G401.6 (cell line): Measurements from ENCODE around the gene IFIH1.

Source experiments
- FAIRE-seq: peaks from 2 replicates; lab custom pipeline; 2012; peaks lifted over from hg19 to GRCh38; lab: Jason Lieb, UNC

The IFIH1 gene

DNA sequence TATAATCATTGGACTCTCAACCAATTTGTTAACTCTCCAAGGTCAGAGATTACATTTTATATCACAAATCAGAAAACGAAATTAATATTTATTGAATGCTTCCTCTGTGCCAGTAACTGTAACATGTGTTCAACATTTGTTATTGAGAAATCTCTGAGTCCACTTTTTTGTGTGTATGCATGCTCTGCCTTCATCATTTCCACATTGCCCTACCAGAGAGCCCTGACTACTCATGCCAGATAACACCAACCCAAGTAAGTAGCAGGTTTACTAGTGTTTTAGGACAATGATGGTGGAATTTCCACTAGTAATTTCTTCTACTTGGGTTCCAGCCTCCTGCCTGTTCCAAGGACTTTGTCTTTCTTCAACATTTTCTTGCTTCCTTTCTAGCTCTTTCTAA lies 61.1 kb downstream of the IFIH1 start:
- FAIRE-seq = no peak

DNA sequence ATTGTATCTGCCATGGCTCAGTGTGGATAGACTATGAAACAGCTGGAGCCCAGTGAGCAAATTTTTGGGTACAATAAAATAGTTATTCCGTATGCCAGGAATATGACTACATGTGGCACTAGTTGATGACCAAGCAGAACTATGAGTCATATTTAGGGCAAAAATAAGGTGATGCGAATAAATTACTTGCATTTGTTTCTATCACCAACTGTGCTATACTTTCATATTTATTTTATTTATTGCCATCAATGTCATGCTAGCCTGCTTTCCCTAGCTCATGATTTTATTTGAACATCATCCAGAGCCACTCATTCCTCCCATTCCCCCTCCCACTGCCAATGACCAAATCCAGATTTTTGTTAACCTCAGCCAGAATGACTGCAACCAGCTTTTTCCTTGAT lies 61.9 kb downstream of the IFIH1 start:
- FAIRE-seq = no peak

DNA sequence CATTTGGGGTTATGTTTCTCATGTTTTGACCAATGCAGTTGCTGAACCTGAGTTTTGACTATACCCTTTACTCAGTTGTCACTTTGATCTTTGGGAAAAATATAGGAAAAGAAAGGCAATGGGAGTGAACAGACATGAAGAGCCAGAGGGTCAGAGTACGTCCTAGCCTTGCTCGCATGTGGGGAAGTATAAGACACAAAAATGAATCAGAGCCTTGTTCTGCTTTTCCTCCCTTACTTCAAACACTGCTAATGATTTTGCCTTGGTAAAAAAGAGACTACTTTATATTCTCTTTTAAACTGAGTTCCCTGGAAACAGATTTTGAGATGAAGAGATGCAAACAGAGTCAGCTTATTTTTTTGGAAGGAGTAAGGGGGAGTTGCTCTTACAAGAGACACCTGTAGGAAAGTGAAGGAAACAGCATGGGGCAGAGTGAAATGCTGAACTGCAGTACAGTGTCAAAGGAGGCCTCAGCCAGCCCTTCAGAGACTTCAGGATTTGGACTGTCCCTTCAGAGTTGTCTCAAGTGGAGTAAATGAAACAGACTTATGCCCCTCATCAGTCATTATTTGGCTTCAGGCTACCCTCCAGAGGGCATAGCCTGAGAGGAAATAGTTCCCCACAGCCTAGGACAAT lies 64.1 kb downstream of the IFIH1 start:
- FAIRE-seq = no peak

DNA sequence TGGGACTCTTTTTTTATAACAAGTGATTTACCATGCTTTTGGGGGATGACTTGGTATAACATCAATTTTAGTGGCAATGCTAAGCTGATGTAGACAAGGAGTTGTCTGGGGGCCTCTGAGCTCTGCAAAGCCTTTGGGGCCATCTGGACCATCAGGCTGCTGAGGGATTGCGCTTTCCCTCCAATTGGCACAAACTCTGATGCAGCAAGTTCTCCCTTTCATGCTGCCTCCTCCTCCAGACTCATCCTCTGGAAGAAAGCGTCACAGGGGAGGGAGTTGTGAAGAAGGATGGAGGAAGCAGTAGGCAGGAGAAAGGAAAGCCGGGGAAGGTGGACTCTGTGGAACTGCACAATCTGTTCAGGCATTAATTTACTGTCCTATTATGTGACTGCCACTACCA lies 65.0 kb downstream of the IFIH1 start:
- no peak for FAIRE-seq

DNA sequence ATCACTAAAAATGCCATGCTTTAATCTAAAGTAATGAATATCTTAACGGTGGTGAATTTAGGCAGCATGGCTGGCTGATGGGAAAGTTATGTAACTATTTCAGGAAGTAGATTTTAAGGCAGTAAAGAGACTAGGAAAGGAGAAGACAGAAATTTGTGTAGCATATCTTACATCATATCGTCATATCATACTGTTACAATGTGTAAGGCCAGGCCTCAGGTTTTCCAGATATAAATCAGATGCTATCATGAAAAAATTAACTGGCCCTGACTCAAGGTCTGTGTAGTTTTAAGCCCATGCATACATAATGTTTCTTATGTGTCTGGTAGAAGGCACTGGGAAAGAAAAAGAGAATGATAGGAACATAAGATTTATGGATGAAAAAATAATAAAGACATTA lies 66.3 kb downstream of the IFIH1 start:
- FAIRE-seq = no peak

DNA sequence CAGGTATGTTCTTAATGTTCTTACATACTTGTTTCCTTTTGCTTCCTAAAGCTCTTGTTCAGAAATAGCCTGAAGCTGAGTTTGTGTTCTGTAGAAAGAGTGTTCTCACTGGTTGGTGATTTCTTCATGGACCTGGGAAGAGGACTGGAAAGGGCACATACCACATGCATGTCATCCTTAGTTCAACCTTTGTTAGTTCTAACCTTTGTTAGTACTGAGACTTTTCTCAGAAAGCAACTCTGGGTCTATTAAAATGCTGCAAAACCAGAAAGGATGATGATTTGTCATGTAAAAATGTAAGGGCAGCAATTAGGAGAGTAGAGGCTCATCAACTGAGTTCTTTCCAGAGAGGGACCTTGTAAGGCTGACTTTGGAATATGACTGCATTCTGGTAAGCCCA lies 72.7 kb downstream of the IFIH1 start:
- FAIRE-seq = no peak

DNA sequence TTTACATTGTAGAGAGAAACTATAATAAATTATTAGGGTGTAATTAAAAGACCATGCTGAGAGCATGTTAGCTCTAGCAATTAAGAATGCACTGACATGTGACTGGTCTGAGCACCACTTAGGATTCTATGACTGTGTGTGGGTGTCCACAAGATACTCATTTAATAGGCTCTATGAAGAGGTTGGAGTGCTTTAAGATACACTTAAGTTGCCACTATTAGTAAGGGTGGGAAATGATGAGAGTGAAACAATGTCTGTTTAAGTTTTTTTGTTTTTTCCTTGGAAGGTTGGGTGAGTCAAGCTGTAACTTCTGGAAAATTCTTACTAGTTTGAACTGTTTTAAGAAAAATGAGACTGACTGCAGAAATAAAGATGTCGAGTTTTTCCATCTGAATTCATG lies 73.4 kb downstream of the IFIH1 start:
- no peak for FAIRE-seq

DNA sequence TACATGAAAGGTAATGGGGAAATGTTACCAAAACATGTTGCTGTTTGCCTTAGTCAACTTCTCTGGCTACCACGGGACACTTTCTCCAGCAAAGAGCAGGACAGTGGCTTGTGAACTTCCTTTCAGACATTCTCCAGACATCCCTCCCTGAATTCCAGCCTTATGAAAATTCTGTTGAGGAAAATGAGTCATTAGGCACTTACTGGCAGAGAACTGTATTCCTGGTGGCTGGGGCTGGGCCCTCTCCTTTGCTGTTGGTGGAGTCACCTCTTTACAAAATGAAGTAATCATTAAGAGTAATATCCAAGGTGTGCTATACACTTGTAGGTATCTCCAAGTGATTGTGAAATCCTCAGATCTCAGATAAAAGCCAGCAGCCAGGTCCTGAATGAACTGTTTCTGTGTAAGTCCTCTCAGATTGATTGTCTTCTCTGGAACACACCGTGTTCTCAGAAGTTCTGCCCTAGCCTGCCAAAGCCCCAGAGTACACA lies 73.9 kb downstream of the IFIH1 start:
- no peak for FAIRE-seq

DNA sequence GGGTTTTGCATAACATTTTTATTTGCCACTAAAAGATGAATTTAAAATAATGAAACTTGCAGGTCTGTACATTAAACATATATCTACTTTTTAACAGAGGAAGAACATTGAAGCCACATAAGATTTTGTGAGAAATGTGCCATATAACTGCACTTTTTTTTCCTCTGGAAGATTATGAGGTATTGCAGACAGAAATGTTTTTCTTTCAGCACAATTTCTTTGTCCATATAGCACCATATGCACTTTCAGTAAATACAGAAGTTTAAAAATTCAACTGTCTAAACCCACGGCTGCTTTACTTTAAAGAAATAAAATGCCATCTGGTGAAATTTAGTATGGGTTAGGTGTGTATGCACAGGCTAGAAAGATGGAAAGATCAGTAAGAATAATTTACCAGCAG lies 74.8 kb downstream of the IFIH1 start:
- no peak for FAIRE-seq

DNA sequence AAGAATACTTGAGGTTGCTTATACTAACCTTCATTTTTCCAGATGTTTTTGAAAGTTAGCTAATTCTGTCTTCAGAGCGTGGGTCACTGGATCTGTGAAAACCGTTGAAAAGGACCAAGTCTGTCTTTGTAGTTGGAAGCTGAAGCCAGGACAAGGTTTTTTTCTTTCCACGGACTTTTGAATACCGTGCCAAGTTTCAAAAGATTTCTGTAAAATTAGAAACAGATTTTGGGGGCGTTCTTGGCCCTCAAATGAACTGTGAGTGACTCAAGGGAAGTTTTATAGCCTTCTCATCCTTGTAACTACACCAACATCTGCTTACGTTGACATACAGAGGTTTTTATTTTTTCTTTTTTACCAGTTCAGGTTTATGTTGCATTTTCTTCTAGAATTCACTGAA lies 75.2 kb downstream of the IFIH1 start, which contains the start of gene FAP:
Gene FAP, minus strand, starts transcription at position 152 of the 400 bp plus-strand sequence. Its CDS starts 118 bp downstream, at position 34.
- no peak for FAIRE-seq

DNA sequence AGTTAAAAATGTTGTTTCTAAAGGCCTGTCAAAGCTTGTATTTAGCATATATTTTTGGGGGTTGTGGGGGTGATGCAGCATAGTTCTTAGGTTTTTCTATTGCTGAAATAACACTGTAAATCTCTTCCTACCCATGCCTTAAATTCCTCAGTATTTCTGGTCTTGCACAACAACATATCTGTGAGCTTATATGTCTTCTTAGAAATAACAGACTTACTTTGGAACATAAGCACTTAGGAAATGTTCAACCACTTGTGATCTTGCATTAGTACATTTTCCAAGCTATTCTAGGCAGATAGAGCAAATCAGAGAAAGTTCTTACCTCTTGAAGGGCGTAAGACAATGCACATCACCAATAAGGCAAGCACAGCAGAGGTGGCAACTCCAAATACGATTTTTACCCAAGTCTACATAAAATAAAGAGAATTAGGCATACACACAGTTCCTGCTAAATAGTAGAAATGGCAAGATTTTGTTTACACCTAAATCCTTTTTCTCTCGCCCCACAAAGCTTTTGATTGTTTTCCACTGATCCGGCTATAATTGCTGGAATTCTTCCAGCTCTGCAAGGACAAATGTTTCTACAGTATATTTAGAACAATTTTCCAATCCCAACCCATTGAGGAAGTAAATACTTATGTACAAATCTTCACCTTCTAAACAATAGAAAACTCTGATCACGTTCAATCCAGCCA lies 75.8 kb downstream of the IFIH1 start:
- FAIRE-seq = no peak

DNA sequence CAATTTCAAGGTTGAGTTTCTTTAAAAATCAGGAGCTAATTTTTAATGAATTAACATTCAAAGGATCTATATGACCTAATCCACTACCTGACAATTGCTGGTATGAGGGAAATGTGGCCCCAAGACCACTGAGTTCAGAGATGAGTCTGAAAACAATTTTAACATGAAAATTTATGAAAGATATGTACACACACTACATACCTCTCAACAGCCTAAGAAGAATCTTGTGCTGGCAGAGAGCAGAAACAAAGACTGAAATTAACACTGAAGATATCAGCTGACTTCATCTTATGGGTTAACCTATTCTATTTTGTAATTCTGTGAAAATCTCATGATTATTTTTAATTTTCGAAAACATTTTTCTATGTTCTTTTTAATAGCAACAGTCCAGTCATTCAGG lies 76.9 kb downstream of the IFIH1 start:
- FAIRE-seq = no peak

DNA sequence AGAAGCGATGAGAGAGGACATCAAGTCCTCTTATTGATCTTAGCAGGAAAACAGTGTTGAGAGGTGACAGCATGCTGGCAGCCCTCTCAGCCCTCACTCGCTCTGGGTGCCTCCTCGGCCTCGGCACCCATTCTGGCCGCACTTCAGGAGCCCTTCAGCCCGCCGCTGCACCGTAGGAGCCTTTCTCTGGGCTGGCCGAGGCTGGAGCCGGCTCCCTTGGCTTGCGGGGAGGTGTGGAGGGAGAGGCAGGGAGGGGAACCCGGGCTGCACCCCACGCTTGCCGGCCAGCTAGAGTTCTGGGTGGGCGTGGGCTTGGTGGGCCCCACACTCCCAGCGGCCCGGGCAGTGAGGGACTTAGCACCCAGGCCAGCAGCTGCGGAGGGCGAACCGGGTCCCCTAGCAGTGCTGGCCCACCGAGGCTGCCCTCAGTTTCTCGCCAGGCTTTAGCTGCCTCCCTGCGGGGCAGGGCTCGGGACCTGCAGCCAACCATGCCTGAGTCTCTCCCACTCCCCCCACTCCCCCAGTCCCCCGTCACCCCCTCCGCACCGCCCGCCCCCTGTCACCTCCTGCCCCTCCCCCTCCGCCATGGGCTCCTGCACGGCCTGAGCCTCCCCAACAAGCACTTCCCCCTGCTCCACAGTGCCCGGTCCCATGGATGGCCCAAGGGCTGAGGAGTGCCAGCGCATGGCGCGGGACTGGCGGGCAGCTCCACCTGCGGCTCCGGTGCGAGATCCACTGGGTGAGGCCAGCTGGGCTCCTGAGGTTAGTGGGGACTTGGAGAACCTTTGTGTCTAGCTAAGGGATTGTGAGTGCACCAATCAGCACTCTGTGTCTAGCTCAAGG lies 83.6 kb downstream of the IFIH1 start:
- no peak for FAIRE-seq

DNA sequence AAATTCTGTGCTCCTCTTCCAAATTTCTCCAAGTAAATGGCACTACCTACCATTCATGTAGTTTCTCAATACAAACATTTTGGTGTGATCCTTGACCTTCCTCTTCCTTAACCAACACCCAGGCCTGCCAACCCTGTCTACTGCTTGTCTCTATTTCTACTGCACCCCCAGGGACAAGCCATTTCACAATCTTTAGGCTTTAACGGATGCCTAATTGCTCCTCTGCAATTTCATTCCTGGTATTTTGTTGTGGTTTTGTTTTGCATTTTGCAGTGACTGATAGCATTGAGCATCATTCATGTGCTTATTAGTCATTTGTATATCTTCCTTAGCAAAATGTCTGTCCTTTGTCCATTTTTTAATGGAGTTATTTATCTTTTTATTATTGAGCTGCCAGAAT lies 85.3 kb downstream of the IFIH1 start:
- no peak for FAIRE-seq

DNA sequence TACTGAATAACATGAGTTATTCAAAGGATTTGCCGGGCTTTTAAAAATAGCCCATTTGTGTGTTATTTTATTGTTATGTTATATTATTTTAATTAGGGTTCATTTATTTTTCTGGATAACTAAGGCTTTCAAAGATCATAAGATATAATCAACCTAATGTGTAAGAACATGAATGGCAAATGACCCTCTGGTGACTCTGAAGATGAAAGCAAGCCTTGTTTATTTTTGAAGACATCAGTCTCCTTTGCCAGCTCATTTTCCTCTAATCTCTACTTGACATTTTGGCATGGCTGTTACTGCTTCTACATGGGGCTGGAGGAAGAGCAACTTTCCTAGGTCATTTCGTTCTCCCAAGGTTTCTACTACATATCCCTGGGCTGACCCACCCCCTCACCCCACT lies 85.8 kb downstream of the IFIH1 start:
- FAIRE-seq = no peak

DNA sequence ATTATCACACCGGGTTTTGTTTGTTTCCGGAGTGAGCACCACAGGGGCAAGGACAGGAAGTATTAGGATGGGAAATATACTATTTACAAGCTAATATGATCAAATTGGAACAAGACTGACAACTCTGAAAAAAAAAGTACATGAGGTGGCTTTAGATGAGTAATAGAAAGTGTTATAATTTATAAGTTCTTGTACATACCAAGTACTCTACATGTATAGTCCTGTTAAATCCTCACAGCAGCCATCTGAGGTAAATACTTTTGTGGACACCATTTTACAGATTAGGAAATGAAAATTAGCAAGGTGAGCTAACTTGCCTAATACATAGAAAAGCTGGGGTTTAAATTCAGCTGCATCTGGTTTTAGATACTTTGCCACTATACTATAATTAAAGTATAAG lies 86.5 kb downstream of the IFIH1 start:
- FAIRE-seq = no peak

DNA sequence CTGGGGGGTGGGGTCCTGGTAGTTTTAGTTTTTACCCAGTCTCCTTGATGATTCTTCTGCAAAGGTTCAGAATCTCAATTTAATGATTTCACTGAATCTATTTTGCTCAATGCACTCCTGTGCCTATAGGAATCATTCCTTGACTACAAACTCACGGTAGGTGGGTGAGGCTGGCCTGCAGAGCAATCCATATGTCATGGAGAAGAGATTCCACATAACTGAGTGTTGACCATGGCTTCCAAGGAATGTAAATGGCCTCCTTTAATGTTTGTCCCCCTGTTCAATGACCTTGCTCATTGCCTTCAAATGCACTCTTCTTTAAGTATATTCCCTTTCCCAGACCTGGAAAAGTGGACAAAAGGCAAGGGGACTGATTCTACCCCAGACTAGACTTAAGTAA lies 87.7 kb downstream of the IFIH1 start:
- FAIRE-seq = no peak

DNA sequence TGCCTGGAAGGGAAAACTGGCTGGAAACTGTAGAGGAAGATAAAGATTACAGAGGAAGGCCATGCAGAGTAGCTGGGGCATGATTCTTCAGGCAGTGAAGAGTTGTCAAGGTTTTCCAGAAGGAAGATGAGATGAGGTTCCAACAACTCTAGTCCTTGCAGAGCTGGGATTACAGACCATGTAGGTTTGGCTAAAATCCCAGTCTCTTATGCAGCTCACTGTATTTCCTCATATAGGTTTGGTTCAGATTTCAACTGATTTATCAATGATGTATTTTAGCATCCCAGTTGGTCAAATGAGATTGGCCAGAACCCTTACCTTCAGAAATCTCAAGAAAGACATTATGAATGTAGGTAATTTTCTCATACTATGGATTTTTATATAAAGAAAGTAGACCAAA lies 91.6 kb downstream of the IFIH1 start:
- no peak for FAIRE-seq

DNA sequence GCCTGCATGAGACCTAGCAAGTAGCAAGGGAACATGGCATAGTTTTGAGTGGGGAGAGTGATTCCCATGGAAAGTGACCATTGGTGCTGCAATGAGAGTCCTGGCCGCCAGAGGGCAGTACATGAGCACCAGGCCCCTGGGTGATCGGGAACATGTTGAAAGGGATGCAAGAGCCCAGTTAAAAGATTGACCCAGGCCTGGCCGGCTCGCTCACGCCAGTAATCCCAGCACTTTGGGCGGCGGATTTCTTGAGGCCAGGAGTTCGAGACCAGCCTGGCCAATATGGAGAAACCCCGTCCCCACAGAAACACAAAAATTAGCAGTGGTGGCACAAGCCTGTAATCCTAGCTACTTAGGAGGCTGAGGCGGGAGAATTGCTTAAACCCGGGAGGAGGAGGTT lies 97.4 kb downstream of the IFIH1 start:
- FAIRE-seq = no peak

DNA sequence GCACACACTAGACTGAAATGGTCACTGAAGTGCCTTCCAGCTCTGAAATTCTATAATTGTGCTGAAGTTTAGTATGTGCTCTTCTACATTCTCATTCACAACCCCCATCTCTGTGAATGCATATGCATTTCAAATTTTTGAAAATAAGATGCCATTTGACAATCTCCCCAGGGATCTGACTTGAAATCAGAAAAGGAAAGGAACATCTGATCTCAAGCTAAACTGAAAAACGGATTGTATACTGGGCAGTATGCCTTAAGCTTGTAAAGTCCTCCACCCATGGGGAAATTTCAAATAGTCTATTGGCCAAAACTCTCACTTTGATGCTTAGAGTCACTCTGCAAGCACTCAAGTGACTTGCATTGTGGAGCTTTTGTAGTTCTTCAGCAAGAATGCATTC lies 98.1 kb downstream of the IFIH1 start:
- no peak for FAIRE-seq

DNA sequence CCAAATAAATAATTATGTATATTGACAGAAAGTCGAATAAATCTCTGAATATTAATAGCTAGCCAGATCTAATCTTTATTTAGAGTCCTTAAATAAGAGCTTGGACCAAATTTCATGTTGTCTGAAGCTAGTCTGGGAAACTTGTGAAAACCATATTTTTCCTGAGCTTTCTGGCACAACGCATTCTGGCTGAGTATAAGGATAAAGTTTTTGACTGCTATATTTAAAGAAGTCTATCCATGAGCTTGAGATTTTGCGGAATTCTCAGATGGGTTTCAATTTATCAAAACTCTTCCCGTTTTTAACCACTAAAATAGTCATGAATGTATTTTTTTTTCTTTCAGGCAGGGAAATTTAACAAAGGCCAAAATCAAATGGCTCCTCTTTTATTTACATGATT lies 99.1 kb downstream of the IFIH1 start:
- no peak for FAIRE-seq

DNA sequence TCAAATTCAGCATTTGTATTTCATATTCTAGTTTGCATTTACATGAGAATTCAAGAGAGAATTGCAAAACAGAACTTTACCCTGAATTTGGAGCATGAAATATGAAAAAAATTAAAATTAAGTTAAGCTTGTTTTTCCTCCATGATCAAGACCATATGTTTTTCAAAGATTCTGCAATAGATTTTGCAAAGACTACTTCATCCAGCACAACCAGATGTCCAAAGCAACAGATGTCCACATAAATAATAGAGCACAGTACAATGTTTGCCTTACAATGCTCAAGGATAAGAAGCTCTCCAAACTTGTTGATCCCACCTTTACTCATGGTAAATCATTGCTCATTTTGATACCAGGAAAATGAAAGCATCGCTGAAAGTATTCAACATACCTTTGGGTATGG lies 100.9 kb downstream of the IFIH1 start:
- no peak for FAIRE-seq
